SU-DHL-6 (cell line): ENCODE measurements around the gene FLRT2.

ENCODE experiments used
- H2AFZ ChIP-seq: fragments of 200-600 bp; sonication (generic); 2 replicates; pipeline ENCODE4 v1.6.1; 2014; ENCODE audit warnings: low read depth, mild to moderate bottlenecking, moderate library complexity, mixed read lengths, antibody characterized with exemption, low read length; ENCODE audit not compliant: severe bottlenecking
- H3F3A ChIP-seq: fragments of 200-600 bp; shearing (Covaris generic); 2 replicates; pipeline ENCODE4 v1.6.0; 2016; ENCODE audit warnings: antibody characterized with exemption, mild to moderate bottlenecking; ENCODE audit not compliant: insufficient read depth
- H3K27ac ChIP-seq: fragments of 200-600 bp; sonication (generic); 2 replicates; pipeline ENCODE4 v1.5.1; 2016; ENCODE audit warnings: low read depth, mild to moderate bottlenecking, low read length, moderate library complexity, mixed read lengths
- H3K27me3 ChIP-seq: fragments of 200-600 bp; sonication (generic), shearing (Covaris generic); 2 replicates; pipeline ENCODE4 v1.6.0; 2014; ENCODE audit warnings: mild to moderate bottlenecking, low read length
- H3K36me3 ChIP-seq: fragments of 200-600 bp; sonication (generic); 2 replicates; pipeline ENCODE4 v1.6.1; 2014; ENCODE audit warnings: mild to moderate bottlenecking, low read length, mixed read lengths
- H3K4me2 ChIP-seq: fragments of 300-600, 200-600 bp; shearing (Covaris generic), sonication (generic); 2 replicates; pipeline ENCODE4 v1.6.0; 2014; ENCODE audit warnings: low read length, low read depth, mild to moderate bottlenecking; ENCODE audit not compliant: poor library complexity, severe bottlenecking
- H3K4me3 ChIP-seq: fragments of 200-600 bp; sonication (generic); 2 replicates; pipeline ENCODE4 v1.5.1; 2014; ENCODE audit warnings: antibody characterized with exemption, low read length, mild to moderate bottlenecking, mixed read lengths; ENCODE audit not compliant: insufficient read depth, poor library complexity, severe bottlenecking
- H3K79me2 ChIP-seq: fragments of 200-600 bp; sonication (generic); 2 replicates; pipeline ENCODE4 v1.6.1; 2014; ENCODE audit warnings: mild to moderate bottlenecking, low read length, moderate library complexity; ENCODE audit not compliant: insufficient read depth
- H3K9ac ChIP-seq: fragments of 200-600 bp; sonication (generic); 2 replicates; pipeline ENCODE4 v1.7.0; 2014; ENCODE audit warnings: mild to moderate bottlenecking, low read length
- H3K9me2 ChIP-seq: fragments of 200-600 bp; sonication (generic); replicated peaks from 2 replicates; pipeline ENCODE4 v1.6.1; 2014; ENCODE audit warnings: low read length; ENCODE audit not compliant: insufficient read depth
- H3K9me3 ChIP-seq: fragments of 200-600 bp; sonication (generic); 2 replicates; pipeline ENCODE4 v1.6.1; 2014; ENCODE audit warnings: low read length, mixed read lengths; ENCODE audit not compliant: insufficient read depth
- H4K20me1 ChIP-seq: fragments of 200-600 bp; sonication (generic); 2 replicates; pipeline ENCODE4 v1.6.1; 2014; ENCODE audit warnings: low read depth, mild to moderate bottlenecking, antibody characterized with exemption, low read length, moderate library complexity, mixed read lengths
- CTCF ChIP-seq: fragments of 200-600 bp; sonication (generic); IDR thresholded peaks from one replicate; pipeline ENCODE4 v1.5.1; 2017; ENCODE audit warnings: antibody characterized with exemption, mild to moderate bottlenecking, low read length, moderate library complexity; ENCODE audit not compliant: insufficient read depth, poor library complexity, severe bottlenecking
- EZH2phosphoT487 ChIP-seq: fragments of 200-600 bp; sonication (generic), shearing (Covaris generic); conservative IDR thresholded peaks from 2 replicates; pipeline ENCODE4 v1.6.1; 2018; ENCODE audit warnings: mild to moderate bottlenecking, antibody characterized with exemption, low read length, moderate library complexity, mixed read lengths

Gene FLRT2

GRCh38 chr14:85574853-85575616 lies 45.1 kb downstream of the FLRT2 start:
- Histone ChIP-seq H3K4me3 (no peak overlapping the region), H3K27ac (no peak overlapping the region), H3K4me2 (no peak overlapping the region), H3K9ac (no peak overlapping the region), H3F3A (no peaks in the 10 kb centered on the region), H3K27me3 (no peaks in the 10 kb centered on the region), H3K79me2 (no peaks in the 10 kb centered on the region), H2AFZ (no peak overlapping the region), H3K9me2 (no peaks in the 10 kb centered on the region), H3K9me3 (no peaks in the 10 kb centered on the region), H3K36me3 (no peaks in the 10 kb centered on the region), H4K20me1 (no peaks in the 10 kb centered on the region)
- TF ChIP-seq CTCF: no peak
- TF ChIP-seq EZH2phosphoT487: no peak

- Histone ChIP-seq H3K79me2 (no peaks in the 10 kb centered on the region), H3K9ac (no peak overlapping the region), H3F3A (no peaks in the 10 kb centered on the region), H3K36me3 (no peaks in the 10 kb centered on the region), H2AFZ (no peak overlapping the region), H3K9me2 (no peaks in the 10 kb centered on the region), H4K20me1 (no peaks in the 10 kb centered on the region), H3K9me3 (no peaks in the 10 kb centered on the region), H3K27ac (no peak overlapping the region), H3K4me2 (no peak overlapping the region), H3K4me3 (no peak overlapping the region), H3K27me3 (no peaks in the 10 kb centered on the region)
- TF ChIP-seq EZH2phosphoT487 (no peak), CTCF (no peak)
Observed at GRCh38 chr14:85575617-85575898, 45.6 kb downstream of the FLRT2 start.

DNA sequence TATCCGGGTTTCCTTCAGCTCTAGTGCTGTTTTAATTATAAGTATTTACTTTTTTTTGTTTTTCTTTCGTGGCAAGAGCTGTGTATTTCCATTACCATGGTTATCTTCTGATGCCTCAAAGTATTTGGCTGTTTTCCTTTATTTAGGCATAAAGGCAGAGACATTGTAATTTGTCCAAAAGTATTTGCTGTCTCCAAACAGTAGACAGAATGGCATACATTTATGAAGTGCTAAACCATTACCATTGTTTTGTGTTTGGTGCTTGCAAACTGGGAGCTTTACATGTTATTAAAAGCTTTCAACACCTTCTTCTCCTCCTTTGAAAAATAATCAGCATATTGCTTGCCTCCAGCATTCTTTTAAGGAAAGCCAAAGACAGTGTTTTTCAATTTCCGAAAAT lies 46.3 kb downstream of the FLRT2 start:
- TF ChIP-seq EZH2phosphoT487 (no peak), CTCF (no peak)
- Histone ChIP-seq H3K4me3 (no peak overlapping the region), H3F3A (no peaks in the 10 kb centered on the region), H3K27ac (no peak overlapping the region), H3K9ac (no peak overlapping the region), H3K79me2 (no peaks in the 10 kb centered on the region), H3K9me3 (no peaks in the 10 kb centered on the region), H4K20me1 (no peaks in the 10 kb centered on the region), H3K9me2 (no peaks in the 10 kb centered on the region), H3K27me3 (no peaks in the 10 kb centered on the region), H2AFZ (no peak overlapping the region), H3K4me2 (no peak overlapping the region), H3K36me3 (no peaks in the 10 kb centered on the region)
